ENCODE results near the gene PTPRCAP.

The PTPRCAP gene

DNA sequence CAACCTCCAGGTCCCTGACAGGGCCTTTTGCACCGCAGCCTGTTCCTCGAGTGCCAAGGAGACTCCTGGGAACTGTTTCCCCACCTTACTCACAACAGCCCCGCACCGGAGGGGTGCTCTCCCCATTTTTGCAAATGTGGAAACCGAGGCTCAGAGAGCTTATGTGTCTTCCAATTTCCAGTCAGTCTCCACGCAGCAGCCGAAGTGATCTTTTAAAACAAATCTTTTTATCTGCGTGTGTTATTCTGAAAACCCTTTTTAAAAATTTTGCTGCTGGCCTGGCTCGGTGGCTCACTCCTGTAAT is 32.0 kb upstream of the PTPRCAP start:
- no peak for DNase-seq (ENCODE audit: low read depth)
- TF ChIP-seq MYC (IDR thresholded peaks at IDR 0.05; ENCODE audit: low read depth, low read length): no peak
- no peak for TF ChIP-seq POLR2A (IDR thresholded peaks at IDR 0.05; ENCODE audit: extremely low read depth, insufficient read length)
- TF ChIP-seq, protein P1, sequence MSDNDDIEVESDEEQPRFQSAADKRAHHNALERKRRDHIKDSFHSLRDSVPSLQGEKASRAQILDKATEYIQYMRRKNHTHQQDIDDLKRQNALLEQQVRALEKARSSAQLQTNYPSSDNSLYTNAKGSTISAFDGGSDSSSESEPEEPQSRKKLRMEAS (IDR thresholded peaks at IDR 0.05; ENCODE audit: low read depth, low read length): no peak
- TF ChIP-seq, protein P2, sequence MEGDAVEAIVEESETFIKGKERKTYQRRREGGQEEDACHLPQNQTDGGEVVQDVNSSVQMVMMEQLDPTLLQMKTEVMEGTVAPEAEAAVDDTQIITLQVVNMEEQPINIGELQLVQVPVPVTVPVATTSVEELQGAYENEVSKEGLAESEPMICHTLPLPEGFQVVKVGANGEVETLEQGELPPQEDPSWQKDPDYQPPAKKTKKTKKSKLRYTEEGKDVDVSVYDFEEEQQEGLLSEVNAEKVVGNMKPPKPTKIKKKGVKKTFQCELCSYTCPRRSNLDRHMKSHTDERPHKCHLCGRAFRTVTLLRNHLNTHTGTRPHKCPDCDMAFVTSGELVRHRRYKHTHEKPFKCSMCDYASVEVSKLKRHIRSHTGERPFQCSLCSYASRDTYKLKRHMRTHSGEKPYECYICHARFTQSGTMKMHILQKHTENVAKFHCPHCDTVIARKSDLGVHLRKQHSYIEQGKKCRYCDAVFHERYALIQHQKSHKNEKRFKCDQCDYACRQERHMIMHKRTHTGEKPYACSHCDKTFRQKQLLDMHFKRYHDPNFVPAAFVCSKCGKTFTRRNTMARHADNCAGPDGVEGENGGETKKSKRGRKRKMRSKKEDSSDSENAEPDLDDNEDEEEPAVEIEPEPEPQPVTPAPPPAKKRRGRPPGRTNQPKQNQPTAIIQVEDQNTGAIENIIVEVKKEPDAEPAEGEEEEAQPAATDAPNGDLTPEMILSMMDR (IDR thresholded peaks at IDR 0.05; ENCODE audit: low read depth, low read length): no peak
- H3K4me3 ChIP-seq (ENCODE audit: low read depth, low read length): peak overlapping the region; percentile 55

DNA sequence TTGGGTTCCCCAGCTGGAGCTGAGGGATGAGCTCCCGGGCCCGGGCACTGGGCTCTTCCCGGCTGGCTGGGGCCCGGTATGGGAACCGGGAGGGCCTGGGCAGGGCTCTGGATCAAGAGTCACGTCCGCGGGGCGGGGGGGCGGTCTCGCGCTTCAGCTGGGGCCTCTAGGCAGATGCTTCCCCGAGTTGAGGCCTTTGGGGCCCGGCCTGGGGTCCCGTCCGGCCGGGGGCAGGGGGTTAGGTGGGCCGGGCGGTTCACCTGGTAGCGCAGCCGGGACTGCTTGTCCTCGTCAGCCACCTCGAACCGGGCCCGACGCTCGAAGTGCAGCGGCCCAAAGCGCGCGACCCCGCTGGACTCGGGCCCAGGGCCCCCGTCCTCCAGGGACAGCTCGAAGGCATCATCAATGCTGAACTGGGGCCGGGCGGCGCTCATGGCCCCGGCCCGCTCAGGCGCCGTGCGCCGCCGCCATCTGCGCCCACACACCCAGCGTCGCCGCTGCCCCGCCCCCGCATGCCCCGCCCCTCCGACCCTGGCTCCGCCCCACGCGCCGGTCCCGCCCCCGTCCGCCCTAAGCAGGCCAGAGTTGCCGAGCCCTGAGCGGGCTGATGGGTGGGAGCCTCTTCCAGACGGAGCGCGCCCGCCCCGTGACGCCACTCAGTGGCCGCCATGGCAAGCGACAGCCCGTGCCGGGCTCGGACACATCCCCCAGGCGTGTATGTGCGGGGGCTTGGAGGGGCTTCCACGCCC is 31.5 kb upstream of the PTPRCAP start, which contains the start of gene TMEM134:
TMEM134 (minus strand) TSS at position 493 of the 749 bp plus-strand sequence; CDS start at position 434, 59 bp downstream.
- peak; percentile 93 for TF ChIP-seq POLR2A (IDR thresholded peaks at IDR 0.05; ENCODE audit: extremely low read depth, insufficient read length)
- TF ChIP-seq, protein P1 (IDR thresholded peaks at IDR 0.05; ENCODE audit: low read depth, low read length): peak; percentile 57; the same call in 1 of the 2 replicates
- peak; percentile 78; the same call in 1 of the 2 replicates for TF ChIP-seq MYC (IDR thresholded peaks at IDR 0.05; ENCODE audit: low read depth, low read length)
- TF ChIP-seq, protein P2 (IDR thresholded peaks at IDR 0.05; ENCODE audit: low read depth, low read length): peak; percentile 57
- DNase-seq (ENCODE audit: low read depth): peak; percentile 95
- peak within 1 kb of the TSS; percentile 55 for H3K4me3 ChIP-seq (ENCODE audit: low read depth, low read length)

DNA sequence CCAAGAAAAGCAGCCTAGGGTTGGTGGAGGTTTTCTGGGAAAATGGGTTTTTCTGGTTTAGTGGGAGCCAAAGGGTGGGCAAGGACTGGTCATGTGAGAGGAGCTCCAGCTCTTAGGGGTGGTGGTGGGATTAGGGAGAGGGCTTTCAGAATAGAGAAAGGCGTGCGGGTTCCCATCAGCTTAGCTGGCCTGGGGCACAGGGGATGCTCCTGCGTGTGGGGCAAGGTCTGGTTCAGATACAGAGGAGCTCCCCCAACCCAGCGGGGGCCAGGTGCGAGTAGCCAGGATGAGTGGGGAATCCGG is 30.9 kb upstream of the PTPRCAP start:
- peak overlapping the region; percentile 50 for H3K4me3 ChIP-seq (ENCODE audit: low read depth, low read length)
- no peak for DNase-seq (ENCODE audit: low read depth)
- TF ChIP-seq, protein P1 (IDR thresholded peaks at IDR 0.05; ENCODE audit: low read depth, low read length): no peak
- TF ChIP-seq MYC (IDR thresholded peaks at IDR 0.05; ENCODE audit: low read depth, low read length) (no peak), POLR2A (IDR thresholded peaks at IDR 0.05; ENCODE audit: extremely low read depth, insufficient read length) (no peak)
- TF ChIP-seq, protein P2 (IDR thresholded peaks at IDR 0.05; ENCODE audit: low read depth, low read length): no peak

DNA sequence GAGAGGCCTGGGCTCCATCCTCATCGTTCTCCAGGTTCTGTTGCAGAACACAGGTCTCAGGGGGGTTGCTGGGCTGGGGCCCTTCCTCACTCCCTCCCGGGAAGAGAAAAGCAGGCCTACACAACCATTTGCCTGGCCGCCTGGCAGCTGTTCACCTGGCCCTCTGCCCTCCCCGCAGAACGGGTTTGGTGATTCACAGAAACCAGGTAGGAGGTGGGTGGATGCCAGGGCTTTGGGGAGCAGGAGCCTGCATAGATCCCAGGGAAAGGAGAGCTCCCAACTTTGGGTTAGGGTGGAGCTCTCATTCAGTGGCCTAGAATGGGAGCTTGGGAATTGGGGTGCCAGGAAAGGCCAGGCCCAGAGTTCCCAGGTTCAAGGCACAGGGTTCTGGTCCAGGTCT is 30.6 kb upstream of the PTPRCAP start:
- DNase-seq (ENCODE audit: low read depth): no peak
- peak overlapping the region; percentile 50 for H3K4me3 ChIP-seq (ENCODE audit: low read depth, low read length)
- TF ChIP-seq MYC (IDR thresholded peaks at IDR 0.05; ENCODE audit: low read depth, low read length): no peak
- TF ChIP-seq POLR2A (IDR thresholded peaks at IDR 0.05; ENCODE audit: extremely low read depth, insufficient read length): no peak
- TF ChIP-seq, protein P2 (IDR thresholded peaks at IDR 0.05; ENCODE audit: low read depth, low read length): no peak

DNA sequence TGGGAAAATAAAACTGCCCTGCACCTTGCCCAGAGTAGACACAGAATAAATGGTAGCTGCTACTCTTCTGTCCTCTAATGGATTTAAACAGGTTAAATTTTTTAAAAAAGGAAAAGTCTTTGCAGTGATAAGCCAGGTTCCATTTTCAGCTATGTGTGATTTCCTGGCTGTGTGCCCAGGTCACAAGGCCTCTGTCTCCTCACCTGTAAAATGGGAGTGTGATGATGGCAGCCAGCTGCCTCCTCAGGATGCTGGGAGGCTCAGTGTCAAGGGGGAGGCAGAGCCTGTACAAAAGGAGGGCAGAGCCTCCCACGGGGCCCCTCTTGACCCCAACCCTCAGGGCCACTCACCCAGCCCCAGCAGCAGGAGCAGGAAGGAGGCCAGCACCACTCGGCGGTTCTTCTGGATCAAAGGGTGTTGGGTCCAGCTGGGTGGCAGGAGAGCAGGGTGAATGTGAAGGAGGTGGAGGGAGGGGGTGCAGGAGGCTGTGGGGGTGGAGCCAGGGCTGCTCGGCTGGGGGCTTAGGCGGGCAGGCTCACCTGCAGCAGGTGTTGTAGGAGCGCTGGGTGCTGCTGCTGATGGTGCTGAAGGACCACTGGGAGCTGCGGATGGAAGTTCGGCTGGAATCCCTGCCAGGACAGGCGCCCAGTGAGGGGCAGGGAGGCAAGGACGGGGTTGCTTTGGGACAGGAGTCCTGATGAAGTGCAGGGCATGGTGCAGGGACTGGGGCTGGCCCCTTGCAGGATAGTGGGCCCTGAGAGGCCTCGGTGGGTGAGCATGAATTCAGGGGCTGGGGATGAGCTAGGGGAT is 29.7 kb upstream of the PTPRCAP start:
- DNase-seq (ENCODE audit: low read depth): no peak

More for the DNA sequence above, 29.7 kb upstream of the PTPRCAP start:
- TF ChIP-seq, protein P1 (IDR thresholded peaks at IDR 0.05; ENCODE audit: low read depth, low read length): no peak
- no peak for TF ChIP-seq MYC (IDR thresholded peaks at IDR 0.05; ENCODE audit: low read depth, low read length)
- TF ChIP-seq, protein P2 (IDR thresholded peaks at IDR 0.05; ENCODE audit: low read depth, low read length): no peak
- H3K4me3 ChIP-seq (ENCODE audit: low read depth, low read length): no peak overlapping the region

All from NB4 (cell line).